ENCODE data around the gene B4GALNT2.

- TF ChIP-seq CTCF (IDR thresholded peaks at IDR 0.05) (no peak), POLR2A (IDR thresholded peaks at IDR 0.05) (no peak), EP300 (IDR thresholded peaks at IDR 0.05) (no peak), POLR2AphosphoS5 (IDR thresholded peaks at IDR 0.05) (no peak)
These were observed 261 bp upstream of the B4GALNT2 start for GRCh38 chr17:49132317-49132698.
